Hindlimb muscle (tissue), 1 donor: ENCODE data around the gene MED23. TPM values are rescaled to one million over a fixed set of nuclear protein-coding genes. Genes with fewer than 3 reads are reported as not detected.
"Not testable (repeated sequence)": the region's sequence is repeated elsewhere in the genome, so short reads cannot be mapped to it uniquely, and the experiment has no call there.

Source experiments
- DNase-seq: peaks from one replicate; pipeline ENCODE4 v3.0.0-alpha.2; 2013
- polyA plus RNA-seq: library from polyadenylated mRNA; unstranded; fragments of 120-200 nt; gene quantifications from one replicate; pipeline ENCODE4 v1.2.1, GENCODE V29; 2013; ENCODE audit not compliant: insufficient read length

Gene MED23
- polyA plus RNA-seq, 1 donor: 22.0 TPM

DNA sequence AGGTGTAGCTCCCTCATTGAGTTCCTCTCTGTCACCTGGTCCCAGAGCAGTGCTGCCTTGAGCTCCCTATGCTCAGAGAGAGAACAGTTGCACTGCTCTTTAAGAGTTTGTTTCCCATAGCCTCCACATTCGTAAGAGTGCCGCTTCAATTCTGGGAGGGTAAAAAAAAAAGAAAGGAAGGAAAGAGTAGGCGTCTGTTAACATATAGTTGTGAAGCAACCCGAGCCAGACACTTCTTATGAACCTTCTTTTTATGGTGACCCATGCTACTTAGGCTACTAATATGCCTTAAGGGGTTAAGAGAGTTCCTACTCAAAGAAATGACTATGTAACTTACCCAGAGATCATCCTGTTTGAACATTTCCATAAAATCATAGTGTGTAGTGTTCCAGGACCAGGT, 59.3 kb downstream of the MED23 start:
- no peak for DNase-seq

DNA sequence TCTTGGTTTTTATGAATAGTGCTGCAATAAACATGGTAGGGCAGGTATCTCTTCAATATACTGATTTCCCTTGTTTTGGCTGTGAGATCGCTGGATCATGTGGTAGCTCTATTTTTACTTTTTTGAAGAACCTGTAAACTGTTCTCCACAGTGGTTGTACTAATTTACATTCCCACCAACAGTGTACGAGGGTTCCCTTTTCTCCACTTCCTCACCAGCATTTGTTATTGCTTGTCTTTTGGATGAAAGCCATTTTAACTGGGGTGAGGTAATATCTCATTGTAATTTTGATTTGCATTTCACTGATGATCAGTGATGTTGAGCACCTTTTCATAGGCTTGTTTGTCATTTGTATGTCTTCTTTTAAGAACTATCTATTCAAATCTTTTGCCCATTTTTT, 63.0 kb downstream of the MED23 start:
- no peak for DNase-seq

DNA sequence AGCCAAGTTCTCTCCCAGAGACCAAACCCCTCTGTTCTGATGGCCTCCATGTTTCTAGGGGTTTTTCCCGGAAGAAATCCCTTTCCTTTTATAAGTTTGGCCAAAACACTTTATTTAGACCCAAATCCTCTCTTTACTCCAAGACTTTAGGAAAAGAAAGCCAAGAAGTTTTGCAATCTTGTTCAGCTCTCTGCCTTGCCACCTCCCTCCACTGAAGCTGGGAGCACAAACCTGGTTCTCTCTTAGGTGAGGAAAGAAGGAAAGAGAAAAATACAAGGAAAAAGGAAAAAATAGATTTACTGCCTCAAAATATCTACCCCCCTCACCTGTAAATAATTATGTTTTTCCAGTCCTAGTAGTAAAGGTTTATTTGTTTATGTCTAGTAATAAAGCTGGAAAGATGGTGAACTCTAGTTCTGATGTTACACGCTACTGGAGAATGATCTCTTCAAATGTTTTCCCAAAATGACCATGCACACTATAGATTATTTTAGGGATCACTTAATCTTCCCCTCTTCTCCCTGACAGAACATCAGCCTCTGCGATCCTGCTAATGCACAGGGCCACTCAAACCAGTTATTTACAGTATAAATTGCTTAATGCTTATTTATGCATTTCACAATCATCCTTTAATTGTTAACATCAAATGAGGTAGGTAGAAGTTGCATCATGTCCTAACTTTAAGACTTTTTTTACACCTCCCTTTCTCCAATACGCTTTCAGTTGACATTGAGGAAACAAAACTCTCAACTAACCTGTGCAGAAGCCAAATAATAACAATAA, 65.9 kb downstream of the MED23 start:
- DNase-seq: no peak

DNA sequence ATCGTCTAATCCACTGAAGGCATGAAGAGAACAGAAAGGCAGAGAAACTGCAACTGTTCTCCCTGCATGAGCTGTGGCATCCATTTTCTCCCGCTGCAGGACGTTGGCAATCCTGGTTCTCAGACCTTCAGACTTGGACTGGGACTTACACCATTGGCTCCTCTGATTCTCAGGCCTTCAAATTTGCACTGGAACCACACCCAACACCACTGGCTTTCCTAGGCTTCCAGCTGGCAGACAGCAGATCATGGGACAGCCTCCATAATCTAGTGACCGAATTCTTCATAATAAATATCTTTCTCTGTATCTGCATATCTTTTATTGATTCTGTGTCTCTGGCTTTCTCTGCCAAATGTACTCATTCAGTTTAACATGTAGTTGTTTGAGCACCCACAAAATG, 69.1 kb downstream of the MED23 start:
- DNase-seq: no peak

DNA sequence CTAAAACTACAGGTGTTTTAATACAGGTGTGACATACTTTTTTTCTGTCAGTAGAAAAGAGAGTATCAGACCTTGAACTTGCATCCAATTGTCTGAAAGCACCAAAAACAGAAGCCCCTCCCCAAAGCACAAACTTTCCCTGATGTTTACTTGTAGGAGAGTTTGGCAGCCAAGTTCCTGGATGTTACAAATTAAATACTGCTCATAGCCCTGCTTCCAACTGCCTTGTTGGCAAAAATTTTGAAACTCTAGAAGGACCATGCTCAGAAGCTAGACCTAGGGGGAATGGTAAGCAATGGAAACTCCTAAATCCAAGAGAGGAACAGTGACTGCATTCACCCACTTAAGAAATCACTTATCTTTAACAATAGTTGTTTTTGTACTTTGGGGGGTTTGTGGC, 72.0 kb downstream of the MED23 start:
- peak; percentile 27 for DNase-seq

DNA sequence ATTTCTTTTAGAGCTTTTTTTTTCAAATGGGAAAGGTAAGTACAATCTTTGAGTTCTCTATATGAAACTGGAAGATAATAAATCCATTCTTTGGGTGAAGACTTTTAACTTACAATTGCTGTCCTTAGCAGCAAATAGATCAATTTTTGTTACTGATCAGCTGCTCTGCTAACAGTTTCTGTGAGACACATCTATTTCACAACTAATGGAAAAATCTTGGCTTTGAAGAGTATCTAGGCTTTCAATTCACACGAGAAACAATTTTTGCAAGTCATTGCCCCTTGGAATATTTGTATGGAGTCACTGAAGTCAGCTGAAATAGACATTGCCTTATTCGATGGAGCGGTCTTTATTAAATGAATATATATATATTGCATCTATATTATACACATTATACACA, 75.5 kb downstream of the MED23 start:
- no peak for DNase-seq

DNA sequence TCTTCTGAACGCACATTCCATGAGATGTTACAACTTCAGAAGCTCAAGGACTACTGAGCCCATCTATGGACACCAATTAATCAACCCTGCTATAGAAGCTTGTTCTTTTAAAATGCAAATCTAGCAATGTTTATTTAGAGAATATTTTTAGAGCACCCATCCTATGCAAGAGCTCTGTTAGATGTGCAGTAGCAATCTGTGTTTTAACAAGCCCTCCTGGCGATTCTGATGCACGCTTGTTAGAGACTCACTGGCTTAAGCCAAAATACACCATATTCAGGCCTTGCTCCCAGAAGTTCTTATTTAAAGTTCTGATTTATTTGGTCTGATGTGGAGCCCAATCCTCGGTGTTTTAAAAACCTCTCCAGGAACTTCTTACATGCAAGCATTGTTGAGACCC, 76.1 kb downstream of the MED23 start:
- DNase-seq: no peak

DNA sequence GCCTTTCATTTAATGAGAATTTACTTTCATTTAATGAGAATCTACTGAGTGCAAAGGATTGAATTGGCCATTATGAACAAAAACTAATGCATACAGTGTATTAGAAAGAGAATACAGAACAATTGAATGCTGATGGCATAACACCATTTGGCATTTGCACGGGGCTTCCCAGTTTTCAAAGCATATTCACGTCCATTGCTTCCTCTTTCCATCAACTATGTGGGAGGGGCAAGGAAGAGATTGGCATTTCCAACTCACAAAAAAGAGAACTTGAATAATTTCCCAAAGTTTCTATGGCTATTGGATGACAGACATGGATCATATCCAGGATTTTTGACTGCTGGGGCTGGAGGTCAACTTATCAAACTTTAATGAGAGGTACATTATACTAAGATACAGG, 78.2 kb downstream of the MED23 start:
- DNase-seq: no peak

DNA sequence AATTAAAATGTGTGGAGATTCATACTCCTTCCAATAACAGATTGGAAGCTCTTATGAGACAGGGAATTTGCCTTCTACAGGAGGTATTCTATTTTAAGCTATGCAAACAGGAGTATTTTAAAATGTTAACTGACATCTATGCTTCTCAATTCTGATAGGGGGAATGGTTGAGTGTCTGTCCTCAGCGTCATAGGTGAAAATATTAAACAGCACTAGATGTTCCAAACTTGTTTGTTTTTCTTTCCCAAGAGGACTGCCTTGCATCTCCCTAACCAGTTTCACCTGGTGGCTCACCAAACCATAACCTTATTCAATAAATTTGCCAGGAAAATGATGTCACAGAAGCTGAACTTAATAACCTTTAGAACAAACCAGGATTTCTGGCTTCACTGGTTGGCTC, 79.6 kb downstream of the MED23 start:
- DNase-seq: no peak

DNA sequence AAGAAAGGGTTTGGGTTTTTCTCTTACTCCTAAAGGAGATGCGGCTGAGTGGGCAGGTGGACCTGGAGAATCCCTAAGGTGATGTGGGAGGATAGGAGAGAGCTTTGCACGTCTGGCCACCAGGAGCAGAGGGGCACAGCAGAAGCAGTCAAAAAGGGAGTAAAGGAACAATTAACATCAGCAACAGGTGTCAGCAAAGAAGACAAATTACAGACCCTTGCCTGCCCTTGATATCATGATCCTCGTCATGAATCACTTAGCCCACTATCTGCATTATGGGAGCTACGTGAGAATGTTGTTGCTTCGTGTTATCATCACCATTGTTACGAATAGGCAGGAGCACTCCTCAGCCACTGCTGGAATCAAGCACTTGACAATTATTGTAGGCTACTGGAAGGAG, 80.6 kb downstream of the MED23 start:
- no peak for DNase-seq

DNA sequence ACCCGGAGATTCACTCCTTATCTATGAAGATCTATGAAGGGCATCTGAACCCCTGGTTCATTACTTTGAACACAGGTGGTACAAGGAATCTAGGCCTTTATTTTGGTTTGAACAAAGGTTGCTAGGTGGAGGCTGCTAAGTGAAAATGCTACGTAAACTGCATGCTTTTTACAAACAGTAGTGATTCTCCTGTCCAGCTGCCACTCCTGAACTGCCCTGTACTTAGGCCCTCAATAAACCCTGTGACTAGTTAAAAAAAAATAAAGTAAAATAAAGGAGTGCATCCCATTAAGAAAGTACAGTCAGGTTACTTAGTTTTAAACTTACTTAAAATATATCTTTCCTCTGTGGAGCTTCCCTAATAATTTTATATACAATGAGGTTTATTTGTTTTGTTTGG, 82.7 kb downstream of the MED23 start:
- no peak for DNase-seq

DNA sequence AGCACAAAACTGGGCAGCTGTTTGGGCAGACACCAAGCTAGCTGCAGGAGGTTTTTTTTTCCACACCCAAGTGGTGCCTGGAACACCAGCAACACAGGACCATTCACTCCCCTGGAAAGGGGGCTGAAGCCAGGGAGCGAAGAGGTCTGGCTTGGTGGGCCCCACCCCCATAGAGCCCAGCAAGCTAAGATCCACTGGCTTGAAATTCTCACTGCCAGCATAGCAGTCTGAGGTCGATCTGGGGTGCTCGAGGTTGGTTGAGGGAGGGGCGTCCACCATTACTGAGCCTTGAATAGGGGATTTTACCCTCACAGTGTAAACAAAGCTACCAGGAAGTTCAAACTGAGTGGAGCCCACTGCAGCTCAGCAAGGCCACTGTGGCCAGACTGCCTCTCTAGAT, 89.4 kb downstream of the MED23 start:
- not testable (repeated sequence) for DNase-seq

DNA sequence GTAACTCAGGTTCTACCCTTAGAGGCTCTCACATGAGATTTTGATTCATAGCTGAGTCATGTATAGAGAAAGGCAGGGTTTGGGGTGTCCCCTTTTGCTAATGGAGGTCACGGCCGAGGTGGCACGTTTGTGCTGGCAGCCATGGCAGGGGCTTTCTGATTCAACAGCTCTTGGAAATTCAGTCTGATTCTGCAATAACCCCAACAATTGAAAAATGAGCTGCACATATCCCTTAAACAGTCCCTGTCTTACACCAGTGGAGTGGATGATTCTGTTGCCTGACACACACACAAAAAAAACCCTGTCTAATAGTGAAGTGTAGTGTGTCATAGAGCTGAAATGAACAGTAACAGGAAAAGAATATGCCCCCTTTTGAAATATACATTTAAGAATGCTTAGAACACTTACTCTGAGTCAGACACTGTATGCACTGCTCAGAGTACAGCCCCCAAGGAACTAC, 95.4 kb downstream of the MED23 start:
- no peak for DNase-seq

DNA sequence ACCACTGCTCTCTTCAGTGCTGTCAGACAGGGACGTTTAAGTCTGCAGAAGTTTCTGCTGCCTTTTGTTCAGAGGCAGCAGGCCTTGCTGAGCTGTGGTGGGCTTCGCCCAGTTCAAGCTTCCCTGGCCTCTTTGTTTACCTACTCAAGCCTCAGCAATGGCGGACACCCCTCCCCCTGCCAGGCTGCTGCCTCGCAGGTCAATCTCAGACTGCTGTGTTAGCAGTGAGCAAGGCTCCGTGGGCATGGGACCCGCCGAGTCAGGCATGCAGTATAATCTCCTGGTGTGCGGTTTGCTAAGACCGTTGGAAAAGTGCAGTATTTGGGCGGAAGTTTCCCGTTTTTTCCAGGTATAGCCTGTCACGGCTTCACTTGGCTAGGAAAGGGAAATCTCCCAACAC, 96.4 kb downstream of the MED23 start:
- DNase-seq: not testable (repeated sequence)

DNA sequence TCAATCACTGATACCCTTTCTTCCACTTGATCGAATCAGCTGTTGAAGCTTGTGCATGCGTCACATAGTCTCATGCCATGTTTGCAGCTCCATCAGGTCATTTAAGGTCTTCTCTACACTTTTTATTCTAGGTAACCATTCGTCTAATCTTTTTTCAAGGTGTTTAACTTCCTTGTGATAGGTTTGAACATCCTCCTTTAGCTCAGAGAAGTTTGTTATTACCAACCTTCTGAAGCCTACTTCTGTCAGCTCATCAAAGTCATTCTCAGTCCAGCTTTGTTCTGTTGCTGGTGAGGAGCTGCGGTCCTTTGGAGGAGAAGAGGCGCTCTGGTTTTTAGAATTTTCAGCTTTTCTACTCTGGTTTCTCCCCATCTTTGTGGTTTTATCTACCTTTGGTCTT, 97.1 kb downstream of the MED23 start:
- DNase-seq: not testable (repeated sequence)

DNA sequence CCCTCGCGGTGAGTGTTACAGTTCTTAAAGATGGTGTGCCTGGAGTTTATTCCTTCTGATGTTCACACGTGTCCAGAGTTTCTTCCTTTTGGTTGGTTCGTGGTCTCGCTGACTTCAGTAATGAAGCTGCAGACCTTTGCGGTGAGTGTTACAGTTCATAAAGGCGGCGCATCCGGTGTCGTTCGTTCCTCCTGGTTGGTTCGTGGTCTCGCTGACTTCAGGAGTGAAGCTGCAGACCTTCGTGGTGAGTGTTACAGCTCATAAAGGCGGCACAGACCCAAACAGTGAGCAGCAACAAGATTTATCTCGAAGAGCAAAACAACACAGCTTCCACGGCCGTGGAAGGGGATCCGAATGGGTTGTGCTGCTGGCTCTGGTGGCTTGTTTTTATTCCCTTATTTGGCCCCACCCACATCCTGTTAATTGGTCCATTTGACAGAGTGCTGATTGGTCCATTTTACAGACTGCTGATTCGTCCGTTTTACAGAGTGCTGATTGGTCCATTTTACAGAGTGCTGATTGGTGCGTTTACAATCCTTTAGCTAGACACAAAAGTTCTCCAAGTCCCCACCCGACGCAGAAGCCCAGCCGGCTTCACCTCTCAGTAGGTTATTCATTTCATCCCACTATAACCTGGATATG, 103.2 kb downstream of the MED23 start:
- DNase-seq: no peak

DNA sequence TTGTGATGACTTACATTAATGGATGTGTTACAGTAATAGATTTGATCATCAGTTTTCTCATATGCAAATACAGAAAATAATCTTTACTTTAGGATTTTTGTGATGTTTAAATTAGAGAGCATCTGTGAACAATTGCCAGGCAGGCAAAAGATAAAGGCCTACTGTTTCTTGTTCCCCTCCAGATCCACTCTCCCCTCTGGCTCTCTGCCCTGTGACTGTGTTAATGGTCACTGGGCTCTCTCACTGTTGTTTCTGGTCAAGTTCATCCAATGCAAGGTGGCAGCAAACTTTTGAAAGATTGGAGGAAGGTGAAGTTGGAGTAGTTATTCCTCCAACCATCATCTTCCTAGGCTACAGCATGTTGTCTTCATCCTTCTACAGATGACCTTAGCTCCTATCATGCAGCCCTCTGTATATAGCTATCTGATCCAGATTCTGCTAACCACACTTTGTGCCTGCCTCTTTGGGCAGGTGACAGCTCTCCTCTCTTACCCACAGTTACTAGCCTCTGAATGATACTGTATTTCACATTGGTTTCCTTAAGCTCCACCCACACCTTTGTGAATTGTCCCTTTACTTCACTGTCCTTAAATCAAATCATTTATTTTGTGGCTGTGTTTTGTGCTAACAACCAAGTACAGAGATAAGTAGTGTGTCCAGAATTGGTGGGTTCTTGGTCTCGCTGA, 103.9 kb downstream of the MED23 start:
- DNase-seq: no peak

Other genes with a start within 250 kb of the MED23 start
- 0.77 TPM for gene ARG1, start 55.0 kb downstream of the MED23 start, polyA plus RNA-seq
- gene ENPP3, start 9.1 kb upstream of the MED23 start, polyA plus RNA-seq: 0.52 TPM
- gene OR2A4, start 73.2 kb upstream of the MED23 start, polyA plus RNA-seq: not detected
- gene CTAGE9, start 82.8 kb upstream of the MED23 start, polyA plus RNA-seq: not detected
- 11.0 TPM for gene ENPP1, start 179.8 kb upstream of the MED23 start, polyA plus RNA-seq